Calu3 (cell line): ENCODE measurements around the gene MAGI1. TPM values are rescaled to one million over a fixed set of nuclear protein-coding genes. Genes with fewer than 3 reads are reported as not detected.

Experiments used
- BruUV-seq: library from RNA; stranded (reverse); fragments of 400-500 nt; replicated peaks from 2 replicates; lab custom pipeline; 2021; lab: Mats Ljungman, UMichigan
- CTCF ChIA-PET: fragments of 300-600 bp; sonication (Branson Sonifier 250); formaldehyde crosslinking; loops from one replicate; lab custom pipeline; 2022; ENCODE audit warnings: antibody characterized with exemption; lab: Charles Lee
- DNase-seq: peaks from one replicate; pipeline ENCODE4 v3.0.0; 2022
- H3K27ac Mint-ChIP-seq: one replicate; pipeline ENCODE4 v1.8.0; 2022; ENCODE audit warnings: mixed read lengths; ENCODE audit not compliant: unreplicated experiment
- H3K27me3 Mint-ChIP-seq: one replicate; pipeline ENCODE4 v1.8.0; 2022; ENCODE audit warnings: mixed read lengths; ENCODE audit not compliant: unreplicated experiment
- H3K36me3 Mint-ChIP-seq: one replicate; pipeline ENCODE4 v1.8.0; 2022; ENCODE audit warnings: mild to moderate bottlenecking, moderate library complexity, mixed read lengths; ENCODE audit not compliant: insufficient read depth, unreplicated experiment
- H3K4me1 Mint-ChIP-seq: one replicate; pipeline ENCODE4 v1.8.0; 2022; ENCODE audit warnings: mild to moderate bottlenecking, low read depth, mixed read lengths; ENCODE audit not compliant: unreplicated experiment
- H3K4me3 Mint-ChIP-seq: one replicate; pipeline ENCODE4 v1.8.0; 2022; ENCODE audit warnings: mild to moderate bottlenecking, low read depth, moderate library complexity, mixed read lengths; ENCODE audit not compliant: unreplicated experiment
- H3K9me3 Mint-ChIP-seq: one replicate; pipeline ENCODE4 v1.8.0; 2022; ENCODE audit warnings: low read depth, mixed read lengths; ENCODE audit not compliant: unreplicated experiment
- CTCF ChIP-seq: fragments of 200-600 bp; IDR thresholded peaks from one replicate; pipeline ENCODE4 v1.8.0; 2022; ENCODE audit warnings: antibody characterized with exemption; ENCODE audit not compliant: unreplicated experiment
- intact Hi-C: fragments of 100-400 bp; cut with micrococcal nuclease; formaldehyde crosslinking; loops from one replicate; pipeline ENCODE4 v1.10.0; 2022; ENCODE audit not compliant: unreplicated experiment
- total RNA-seq: library from RNA; stranded (reverse); gene quantifications from 2 replicates; pipeline ENCODE4 v1.2.3, GENCODE V29; 2022

Gene MAGI1
- total RNA-seq, 1 experiment from 2014 or later = 76.4 TPM

- Mint-ChIP-seq H3K4me1 (peaks cover 39% of the 10 kb centered on the region), H3K27me3 (no peaks in the 10 kb centered on the region), H3K27ac (peak overlapping the region; percentile 53), H3K9me3 (no peaks in the 10 kb centered on the region), H3K36me3 (peaks cover 10% of the 10 kb centered on the region), H3K4me3 (no peak overlapping the region)
- DNase-seq = no peak
- CTCF ChIA-PET = interaction anchor here (0.9 to 1.1 kb wide), 6 partner anchors 9 to 206 kb away, joined by 3 to 6 read pairs (median 3); no protein-coding TSS in a partner anchor
- TF ChIP-seq CTCF = no peak
- BruUV-seq = no TSS peak
- intact Hi-C loops = no loop called here
Measured at GRCh38 chr3:65833761-65834505, 204.8 kb downstream of the MAGI1 start.

GRCh38 chr3:65831733-65832425 is 206.8 kb downstream of the MAGI1 start:
- Mint-ChIP-seq H3K27me3 (no peaks in the 10 kb centered on the region), H3K9me3 (no peaks in the 10 kb centered on the region), H3K36me3 (peaks cover 10% of the 10 kb centered on the region), H3K27ac (no peak overlapping the region), H3K4me3 (no peak overlapping the region), H3K4me1 (peaks cover 39% of the 10 kb centered on the region)
- DNase-seq = no peak
- CTCF ChIA-PET = no interaction called here
- no peak for TF ChIP-seq CTCF
- intact Hi-C loops = no loop called here
- BruUV-seq = no TSS peak

- Mint-ChIP-seq H3K27ac (no peak overlapping the region), H3K36me3 (peaks cover 5% of the 10 kb centered on the region), H3K4me1 (peaks cover 33% of the 10 kb centered on the region), H3K9me3 (no peaks in the 10 kb centered on the region), H3K4me3 (no peak overlapping the region), H3K27me3 (no peaks in the 10 kb centered on the region)
- intact Hi-C loops = no loop called here
- CTCF ChIA-PET = no interaction called here
- TF ChIP-seq CTCF = no peak
- no peak for DNase-seq
- BruUV-seq = no TSS peak
Measured at GRCh38 chr3:65830948-65831732, 207.6 kb downstream of the MAGI1 start.

- CTCF ChIA-PET = interaction anchor here (0.7 kb wide), 1 partner anchor 397 kb away, joined by 3 read pairs; no protein-coding TSS in a partner anchor
- peaks cover 14% of the 10 kb centered on the region for H3K4me1 Mint-ChIP-seq
Measured at GRCh38 chr3:65829228-65829627, 209.5 kb downstream of the MAGI1 start.

More at GRCh38 chr3:65829228-65829627, 209.5 kb downstream of the MAGI1 start:
- TF ChIP-seq CTCF = no peak
- intact Hi-C loops = no loop called here
- no peak for DNase-seq
- H3K27ac Mint-ChIP-seq = no peak overlapping the region
- H3K9me3 Mint-ChIP-seq = no peaks in the 10 kb centered on the region
- no peaks in the 10 kb centered on the region for H3K27me3 Mint-ChIP-seq
- no peaks in the 10 kb centered on the region for H3K36me3 Mint-ChIP-seq
- no peak overlapping the region for H3K4me3 Mint-ChIP-seq
- no TSS peak for BruUV-seq
